ENCODE results near the gene SPATA25.
"Not testable (repeated sequence)": the region's sequence is repeated elsewhere in the genome, so short reads cannot be mapped to it uniquely, and the experiment has no call there.

Gene SPATA25

DNA sequence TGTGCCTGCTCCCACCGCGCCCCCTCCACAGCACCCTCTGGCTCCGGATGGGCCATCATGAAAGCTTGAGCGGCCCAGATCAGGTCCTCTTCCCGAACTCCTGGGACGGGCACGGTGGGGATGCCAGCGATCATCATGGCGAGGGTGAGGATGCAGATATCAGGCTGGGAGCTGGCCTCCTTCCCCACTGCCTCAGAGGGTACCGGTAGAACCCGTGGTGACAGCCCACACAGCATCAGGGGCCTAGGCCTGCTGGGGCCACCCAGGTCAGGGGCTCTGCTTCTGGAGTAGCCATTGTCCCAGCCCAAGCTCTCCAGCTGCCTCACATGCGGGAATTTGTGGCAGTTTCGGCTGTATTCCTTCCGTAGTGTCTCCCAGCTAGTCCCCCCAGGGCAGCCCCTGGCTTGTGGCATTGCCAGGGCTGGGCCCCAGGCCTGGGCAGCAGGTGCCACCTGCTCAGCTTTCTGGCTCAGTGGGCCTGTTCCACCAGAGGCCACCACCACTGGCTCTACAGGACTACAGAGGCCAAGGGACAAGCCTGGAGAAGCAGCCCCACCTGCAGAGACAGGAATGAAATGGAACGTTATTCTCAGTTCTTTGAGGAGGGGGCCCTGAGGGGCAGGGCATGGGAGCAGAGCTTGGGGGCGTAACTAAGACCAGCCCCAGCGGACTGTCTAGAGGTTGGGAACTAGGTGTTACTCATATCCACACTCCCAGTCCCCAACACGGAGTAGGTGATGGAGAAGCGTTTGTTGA is 654 bp downstream of the SPATA25 start:
- TF ChIP-seq CTCF (IDR thresholded peaks at IDR 0.05; ENCODE audit: extremely low read depth, insufficient read depth, missing control alignments), result no peak
- DNase-seq (ENCODE audit: low spot score), result no peak
- in situ Hi-C loops (cut with MboI; ENCODE audit: low pct_unique_long_range_greater_than_20kb, low sequenced_read_pairs, unreplicated experiment), result no loop called here

GRCh38 chr20:45883100-45883469 is 4.3 kb downstream of the SPATA25 start:
- no peak for DNase-seq (ENCODE audit: low spot score)
- no peak for TF ChIP-seq CTCF (IDR thresholded peaks at IDR 0.05; ENCODE audit: extremely low read depth, insufficient read depth, missing control alignments)

DNA sequence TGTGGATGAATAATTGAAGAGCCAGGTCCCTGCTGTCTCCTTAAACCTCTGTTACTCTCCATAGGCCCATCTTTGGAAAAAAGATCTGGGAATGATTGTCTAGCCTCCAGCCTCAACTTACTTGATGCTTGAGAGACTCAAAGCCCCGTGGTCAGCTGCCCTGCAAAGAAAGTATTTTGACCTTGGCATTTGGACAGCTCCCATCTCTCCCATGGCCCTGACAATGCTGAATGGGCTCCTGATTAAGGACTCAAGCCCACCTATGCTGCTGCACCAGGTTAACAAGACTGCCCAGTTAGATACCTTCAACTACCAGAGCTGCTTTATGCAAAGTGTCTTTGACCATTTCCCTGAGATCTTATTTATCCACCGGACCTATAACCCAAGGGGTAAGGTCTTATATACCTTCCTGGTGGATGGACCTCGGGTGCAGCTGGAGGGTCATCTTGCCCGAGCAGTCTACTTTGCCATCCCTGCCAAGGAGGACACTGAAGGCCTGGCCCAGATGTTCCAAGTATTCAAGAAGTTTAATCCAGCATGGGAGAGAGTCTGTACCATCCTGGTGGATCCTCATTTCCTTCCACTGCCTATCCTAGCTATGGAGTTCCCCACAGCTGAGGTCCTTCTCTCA is 4.8 kb downstream of the SPATA25 start:
- TF ChIP-seq CTCF (IDR thresholded peaks at IDR 0.05; ENCODE audit: extremely low read depth, insufficient read depth, missing control alignments), result no peak
- DNase-seq (ENCODE audit: low spot score), result no peak
- in situ Hi-C loops (cut with MboI; ENCODE audit: low pct_unique_long_range_greater_than_20kb, low sequenced_read_pairs, unreplicated experiment), result no loop called here

More at GRCh38 chr20:45883100-45883469, 4.3 kb downstream of the SPATA25 start:
- in situ Hi-C loops (cut with MboI; ENCODE audit: low pct_unique_long_range_greater_than_20kb, low sequenced_read_pairs, unreplicated experiment), result no loop called here

GRCh38 chr20:45880988-45881788 is 6.2 kb downstream of the SPATA25 start, which contains the start of gene ZSWIM1:
Gene ZSWIM1 (plus strand): TSS chr20:45881227. CDS start chr20:45882593, 1,366 bp downstream.
- TF ChIP-seq CTCF (IDR thresholded peaks at IDR 0.05; ENCODE audit: extremely low read depth, insufficient read depth, missing control alignments), result no peak
- in situ Hi-C loops (cut with MboI; ENCODE audit: low pct_unique_long_range_greater_than_20kb, low sequenced_read_pairs, unreplicated experiment), result no loop called here
- DNase-seq (ENCODE audit: low spot score), result peak; percentile 98

GRCh38 chr20:45878076-45878761 is 9.2 kb downstream of the SPATA25 start:
- no peak for DNase-seq (ENCODE audit: low spot score)
- in situ Hi-C loops (cut with MboI; ENCODE audit: low pct_unique_long_range_greater_than_20kb, low sequenced_read_pairs, unreplicated experiment), result no loop called here
- no peak for TF ChIP-seq CTCF (IDR thresholded peaks at IDR 0.05; ENCODE audit: extremely low read depth, insufficient read depth, missing control alignments)

DNA sequence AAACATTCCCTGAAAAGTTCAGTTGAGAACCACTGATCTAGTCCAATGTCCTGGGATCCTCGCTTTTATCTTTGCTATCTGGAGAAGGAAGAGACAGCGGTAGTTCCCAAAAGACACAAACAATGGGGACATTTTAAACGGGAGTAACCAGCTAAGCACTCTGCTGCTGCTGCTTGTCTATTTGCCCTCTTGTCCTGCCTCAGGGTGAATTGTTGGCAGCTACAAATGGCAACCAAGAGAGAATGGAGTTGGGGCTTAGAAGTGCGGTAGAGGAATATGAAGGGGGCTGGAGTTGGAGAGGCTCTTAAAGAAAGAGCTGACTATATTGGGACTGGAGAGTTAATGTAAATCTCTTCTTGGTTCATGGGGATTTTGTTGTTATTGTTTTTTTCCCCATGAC is 12.8 kb downstream of the SPATA25 start:
- no peak for TF ChIP-seq CTCF (IDR thresholded peaks at IDR 0.05; ENCODE audit: extremely low read depth, insufficient read depth, missing control alignments)
- DNase-seq (ENCODE audit: low spot score), result no peak
- in situ Hi-C loops (cut with MboI; ENCODE audit: low pct_unique_long_range_greater_than_20kb, low sequenced_read_pairs, unreplicated experiment), result no loop called here

- DNase-seq (ENCODE audit: low spot score); in situ Hi-C loops (cut with MboI; ENCODE audit: low pct_unique_long_range_greater_than_20kb, low sequenced_read_pairs, unreplicated experiment): not testable (repeated sequence)
Measured at GRCh38 chr20:45874104-45874481, 13.3 kb downstream of the SPATA25 start.
